Left forelimb (tissue), 1 donor: ENCODE measurements around the gene ACACA.
"Not testable (repeated sequence)": the region's sequence is repeated elsewhere in the genome, so short reads cannot be mapped to it uniquely, and the experiment has no call there.

Source experiments
- DNase-seq: peaks from one replicate; pipeline ENCODE4 v3.0.0-alpha.2; 2018; ENCODE audit warnings: low spot score

Gene ACACA

GRCh38 chr17:37393352-37393751 lies 13.3 kb downstream of the ACACA start:
- DNase-seq, result no peak

- no peak for DNase-seq
Observed at GRCh38 chr17:37392024-37392590, 14.5 kb downstream of the ACACA start.

- no peak for DNase-seq
Observed at GRCh38 chr17:37391146-37391545, 15.5 kb downstream of the ACACA start.

GRCh38 chr17:37389160-37389559 lies 17.5 kb downstream of the ACACA start:
- DNase-seq, result no peak

- DNase-seq, result no peak
Observed at GRCh38 chr17:37388266-37388665, 18.4 kb downstream of the ACACA start.

GRCh38 chr17:37386462-37386861 lies 20.2 kb downstream of the ACACA start:
- DNase-seq, result no peak

GRCh38 chr17:37385474-37385990 lies 21.1 kb downstream of the ACACA start:
- DNase-seq, result no peak

GRCh38 chr17:37384560-37385149 lies 22.0 kb downstream of the ACACA start:
- no peak for DNase-seq

GRCh38 chr17:37382056-37382455 lies 24.6 kb downstream of the ACACA start:
- DNase-seq, result no peak

- DNase-seq, result no peak
Observed at GRCh38 chr17:37375706-37376105, 30.9 kb downstream of the ACACA start, which contains the start of gene C17orf78. C17orf78 (plus strand) TSS chr17:37375985; CDS start chr17:37376093, 108 bp downstream.

- DNase-seq, result peak; percentile 68
Observed at GRCh38 chr17:37373530-37374159, 33.0 kb downstream of the ACACA start.

- DNase-seq, result no peak
Observed at GRCh38 chr17:37368577-37368976, 38.1 kb downstream of the ACACA start.

GRCh38 chr17:37365589-37365988 lies 41.0 kb downstream of the ACACA start:
- DNase-seq, result no peak

GRCh38 chr17:37361543-37361942 lies 45.1 kb downstream of the ACACA start:
- no peak for DNase-seq

- no peak for DNase-seq
Observed at GRCh38 chr17:37360632-37361031, 46.0 kb downstream of the ACACA start.

- no peak for DNase-seq
Observed at GRCh38 chr17:37359682-37360188, 46.9 kb downstream of the ACACA start.

- peak; percentile 93 for DNase-seq
Observed at GRCh38 chr17:37358830-37359681, 47.6 kb downstream of the ACACA start.

GRCh38 chr17:37358098-37358829 lies 48.4 kb downstream of the ACACA start:
- peak; percentile 74 for DNase-seq

- not testable (repeated sequence) for DNase-seq
Observed at GRCh38 chr17:37356796-37357569, 49.7 kb downstream of the ACACA start.

- DNase-seq, result not testable (repeated sequence)
Observed at GRCh38 chr17:37346863-37347402, 59.7 kb downstream of the ACACA start.
